K562 (cell line): ENCODE measurements around the gene PPP1R10. TPM values are rescaled to one million over a fixed set of nuclear protein-coding genes. Genes with fewer than 3 reads are reported as not detected.

Experiments used
- BRD4 ChIP-seq: fragments of 200-600 bp; sonication (generic); IDR thresholded peaks from 2 replicates; pipeline ENCODE4 v1.6.1; 2017; ENCODE audit warnings: inconsistent platforms
- DIDO1 ChIP-seq: fragments of 450-650 bp; IDR thresholded peaks from 2 replicates; pipeline ENCODE4 v1.6.1; 2016; ENCODE audit warnings: low read depth, missing biosample characterization, missing genetic modification characterization
- ESRRA ChIP-seq: fragments of 450-650 bp; IDR thresholded peaks from 2 replicates; pipeline ENCODE4 v1.6.1; 2014; ENCODE audit warnings: low read depth, mild to moderate bottlenecking, moderate library complexity, borderline replicate concordance
- ETS1 ChIP-seq: conservative IDR thresholded peaks from 2 replicates; pipeline ENCODE4 v1.6.1; 2011; ENCODE audit warnings: low read depth, mild to moderate bottlenecking, low read length; ENCODE audit not compliant: control insufficient read depth
- EWSR1 ChIP-seq: fragments of 450-650 bp; IDR thresholded peaks from 2 replicates; pipeline ENCODE4 v1.6.1; 2018; ENCODE audit warnings: borderline replicate concordance, mild to moderate bottlenecking, low read depth, moderate library complexity; ENCODE audit not compliant: partially characterized antibody
- HDAC6 ChIP-seq: IDR thresholded peaks from 2 replicates; pipeline ENCODE4 v1.6.1; 2012; ENCODE audit warnings: low read depth, mild to moderate bottlenecking, control low read depth, inconsistent platforms, low read length, moderate library complexity
- KAT2B ChIP-seq: IDR thresholded peaks from one replicate; pipeline ENCODE4 v1.6.1; 2012; ENCODE audit warnings: low read depth, mild to moderate bottlenecking, control low read depth, inconsistent platforms, low read length, moderate library complexity
- MAX ChIP-seq: sonication (generic); formaldehyde crosslinking; IDR thresholded peaks from 2 replicates; pipeline ENCODE4 v1.9.0; 2022; ENCODE audit warnings: mild to moderate bottlenecking, missing genetic modification reagents
- NCOA6 ChIP-seq: fragments of 450-650 bp; IDR thresholded peaks from 2 replicates; pipeline ENCODE4 v1.6.1; 2017; ENCODE audit warnings: mild to moderate bottlenecking
- RBM34 ChIP-seq: fragments of 200-400 bp; formaldehyde crosslinking; IDR thresholded peaks from 2 replicates; pipeline ENCODE4 v1.6.1; 2018; ENCODE audit warnings: low read length, borderline replicate concordance; ENCODE audit not compliant: insufficient read depth
- STAT6 ChIP-seq: sonication (generic); formaldehyde crosslinking; IDR thresholded peaks from 2 replicates; pipeline ENCODE4 v1.8.1; 2023; ENCODE audit warnings: mild to moderate bottlenecking, missing genetic modification reagents
- TARDBP ChIP-seq: fragments of 450-650 bp; IDR thresholded peaks from 2 replicates; pipeline ENCODE4 v1.6.1; 2016
- VEZF1 ChIP-seq: fragments of 200-800 bp; sonication (Bioruptor generic); IDR thresholded peaks from 2 replicates; pipeline ENCODE4 v1.6.1; 2017; ENCODE audit warnings: missing genetic modification characterization, missing compliant biosample characterization
- ZBTB11 ChIP-seq, 3 experiments: fragments of 200-800 bp in 1 of 3; fragments of 250-450 bp in 1 of 3; fragments of 450-650 bp in 1 of 3; sonication (Bioruptor Pico) in 1 of 3; sonication (Bioruptor generic) in 1 of 3; formaldehyde crosslinking in 1 of 3; IDR thresholded peaks; 2 replicates each; pipeline versions ENCODE4 v1.6.1 to v1.8.0; 2016 to 2022; ENCODE audit warnings: mild to moderate bottlenecking in 2 of 3, missing genetic modification characterization in 2 of 3, missing compliant biosample characterization in 1 of 3, moderate library complexity in 1 of 3
- ZNF395 ChIP-seq: fragments of 200-800 bp; sonication (Bioruptor generic); IDR thresholded peaks from 2 replicates; pipeline ENCODE4 v1.6.1; 2017; ENCODE audit warnings: missing genetic modification characterization, missing compliant biosample characterization
- polyA plus RNA-seq, 8 experiments: library from polyadenylated mRNA; depleted of rRNA in 4 of 8; stranded (reverse) in 5 of 8; unstranded in 3 of 8; fragments of >200 nt; fragmentation: Nextera tagmentation in 2 of 8; fragmentation: Illumina TruSeq in 1 of 8; extraction: Ambion mirVana in 2 of 8; extraction: Trizol in 1 of 8; gene quantifications; 2 replicates each; pipeline versions ENCODE4 v1.2.1 to v1.2.3, GENCODE V29; 2011 to 2014; ENCODE audit warnings: inconsistent platforms in 1 of 8, missing spikeins in 1 of 8
- total RNA-seq, 7 experiments: library from RNA; depleted of rRNA in 6 of 7; stranded (reverse); fragments of >200 nt in 6 of 7; fragmentation: Illumina TruSeq in 2 of 7; extraction: Trizol in 2 of 7; gene quantifications; 2 replicates each; pipeline versions ENCODE4 v1.2.1 to v1.2.3, GENCODE V29; 2011 to 2021; ENCODE audit warnings: low replicate concordance in 1 of 7

PPP1R10 gene
- total and polyA plus RNA-seq, 9 of the 15 experiments (the other 6 are each of a cell fraction or from before 2014, with no cell fraction given): 14.1 to 65.5 (median 32.6) TPM

- TF ChIP-seq ZBTB11 (CRISPR knock-in tag; IDR thresholded peaks at IDR 0.05) (peak; percentile 87 to 98 (median 93); a peak in 5 of 6 replicates), ESRRA (peak; percentile 53), BRD4 (peak; percentile 76; the same call in 1 of the 2 replicates), NCOA6 (no peak), STAT6 (CRISPR knock-in tag) (no peak), VEZF1 (CRISPR knock-in tag) (peak; percentile 77), MAX (CRISPR knock-in tag) (peak; percentile 98), ZNF395 (CRISPR knock-in tag) (peak; percentile 75), EWSR1 (no peak), ETS1 (peak; percentile 80), RBM34 (no peak), HDAC6 (no peak), DIDO1 (tag) (peak; percentile 93), KAT2B (no peak), TARDBP (no peak; the same call in 1 of the 2 replicates)
These were observed 59.9 kb downstream of the PPP1R10 start, which contains the start of gene PRR3 (continued) for GRCh38 chr6:30556906-30557682.
